ENCODE results near the gene CYP2R1. TPM values are rescaled to one million over a fixed set of nuclear protein-coding genes. Genes with fewer than 3 reads are reported as not detected.

CYP2R1 gene
- total and polyA plus RNA-seq, 2 of the 8 experiments (the other 6 are each of a cell fraction or from before 2014, with no cell fraction given): 8.3 to 12.9 TPM

DNA sequence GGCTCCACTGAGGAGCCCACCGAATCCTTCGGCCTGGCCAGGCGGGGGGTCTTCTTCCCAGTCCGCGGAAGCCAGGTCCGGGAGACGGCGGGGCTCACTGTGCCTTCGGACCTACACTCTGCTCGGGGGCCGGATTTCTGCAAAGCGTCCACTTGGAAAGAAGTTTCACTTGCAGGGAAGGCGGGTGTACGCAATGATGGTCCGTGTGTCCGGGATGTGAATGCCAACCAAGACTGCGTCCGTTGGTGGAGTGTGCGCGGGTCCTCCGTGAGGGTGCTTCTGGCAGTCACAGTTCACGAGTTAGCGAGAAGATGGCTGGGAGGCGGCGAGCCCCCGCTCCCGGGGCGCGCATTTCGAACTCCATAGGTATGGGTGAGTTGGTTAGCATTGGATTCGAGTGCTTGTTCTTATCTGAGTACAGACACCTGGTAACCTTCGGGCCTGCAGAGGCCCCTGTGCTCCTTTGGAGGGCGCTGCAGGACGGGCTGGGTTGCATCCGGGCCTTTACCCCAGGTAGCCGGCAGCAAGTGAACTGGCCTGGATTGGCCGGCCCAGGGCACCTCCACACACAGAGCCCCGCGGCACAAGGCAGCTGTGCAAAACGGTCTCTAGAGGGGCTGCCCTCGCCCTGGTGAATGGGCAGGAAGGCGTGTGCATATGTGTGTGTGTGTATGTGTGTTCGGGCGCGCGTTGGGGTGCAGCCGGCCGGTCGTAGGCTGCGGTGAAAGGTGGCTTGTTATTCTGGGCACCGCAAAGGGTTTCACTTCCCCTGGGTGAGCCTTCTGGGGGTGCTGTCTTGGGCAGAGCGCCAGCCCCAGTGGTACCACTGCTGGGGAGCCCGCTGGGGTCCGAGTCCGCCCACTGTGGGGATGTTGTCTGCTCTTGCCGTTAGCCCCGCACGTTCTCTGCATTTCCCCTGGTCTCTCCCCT, 13.3 kb upstream of the CYP2R1 start (continued):
- TF ChIP-seq TEAD4 (IDR thresholded peaks at IDR 0.05; ENCODE audit: low read depth, low read length) (no peak; the same call in 1 of the 2 replicates), CBX8 (IDR thresholded peaks at IDR 0.05; ENCODE audit: borderline replicate concordance, low read depth, low read length) (no peak), NRF1 (IDR thresholded peaks at IDR 0.05; ENCODE audit: low read depth, low read length) (no peak), ASH2L (IDR thresholded peaks at IDR 0.05; ENCODE audit: low read length) (peak; percentile 85), RFX5 (IDR thresholded peaks at IDR 0.05; ENCODE audit: borderline replicate concordance, low read depth, low read length) (no peak)
- TF ChIP-seq, protein P1, sequence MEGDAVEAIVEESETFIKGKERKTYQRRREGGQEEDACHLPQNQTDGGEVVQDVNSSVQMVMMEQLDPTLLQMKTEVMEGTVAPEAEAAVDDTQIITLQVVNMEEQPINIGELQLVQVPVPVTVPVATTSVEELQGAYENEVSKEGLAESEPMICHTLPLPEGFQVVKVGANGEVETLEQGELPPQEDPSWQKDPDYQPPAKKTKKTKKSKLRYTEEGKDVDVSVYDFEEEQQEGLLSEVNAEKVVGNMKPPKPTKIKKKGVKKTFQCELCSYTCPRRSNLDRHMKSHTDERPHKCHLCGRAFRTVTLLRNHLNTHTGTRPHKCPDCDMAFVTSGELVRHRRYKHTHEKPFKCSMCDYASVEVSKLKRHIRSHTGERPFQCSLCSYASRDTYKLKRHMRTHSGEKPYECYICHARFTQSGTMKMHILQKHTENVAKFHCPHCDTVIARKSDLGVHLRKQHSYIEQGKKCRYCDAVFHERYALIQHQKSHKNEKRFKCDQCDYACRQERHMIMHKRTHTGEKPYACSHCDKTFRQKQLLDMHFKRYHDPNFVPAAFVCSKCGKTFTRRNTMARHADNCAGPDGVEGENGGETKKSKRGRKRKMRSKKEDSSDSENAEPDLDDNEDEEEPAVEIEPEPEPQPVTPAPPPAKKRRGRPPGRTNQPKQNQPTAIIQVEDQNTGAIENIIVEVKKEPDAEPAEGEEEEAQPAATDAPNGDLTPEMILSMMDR (IDR thresholded peaks at IDR 0.05; ENCODE audit: control extremely low read depth in 1 of 3, insufficient read depth in 1 of 3, low read depth in 1 of 3, low read length in 3 of 3): peak; percentile 81 to 91 (median 88)
- TF ChIP-seq, protein P2, sequence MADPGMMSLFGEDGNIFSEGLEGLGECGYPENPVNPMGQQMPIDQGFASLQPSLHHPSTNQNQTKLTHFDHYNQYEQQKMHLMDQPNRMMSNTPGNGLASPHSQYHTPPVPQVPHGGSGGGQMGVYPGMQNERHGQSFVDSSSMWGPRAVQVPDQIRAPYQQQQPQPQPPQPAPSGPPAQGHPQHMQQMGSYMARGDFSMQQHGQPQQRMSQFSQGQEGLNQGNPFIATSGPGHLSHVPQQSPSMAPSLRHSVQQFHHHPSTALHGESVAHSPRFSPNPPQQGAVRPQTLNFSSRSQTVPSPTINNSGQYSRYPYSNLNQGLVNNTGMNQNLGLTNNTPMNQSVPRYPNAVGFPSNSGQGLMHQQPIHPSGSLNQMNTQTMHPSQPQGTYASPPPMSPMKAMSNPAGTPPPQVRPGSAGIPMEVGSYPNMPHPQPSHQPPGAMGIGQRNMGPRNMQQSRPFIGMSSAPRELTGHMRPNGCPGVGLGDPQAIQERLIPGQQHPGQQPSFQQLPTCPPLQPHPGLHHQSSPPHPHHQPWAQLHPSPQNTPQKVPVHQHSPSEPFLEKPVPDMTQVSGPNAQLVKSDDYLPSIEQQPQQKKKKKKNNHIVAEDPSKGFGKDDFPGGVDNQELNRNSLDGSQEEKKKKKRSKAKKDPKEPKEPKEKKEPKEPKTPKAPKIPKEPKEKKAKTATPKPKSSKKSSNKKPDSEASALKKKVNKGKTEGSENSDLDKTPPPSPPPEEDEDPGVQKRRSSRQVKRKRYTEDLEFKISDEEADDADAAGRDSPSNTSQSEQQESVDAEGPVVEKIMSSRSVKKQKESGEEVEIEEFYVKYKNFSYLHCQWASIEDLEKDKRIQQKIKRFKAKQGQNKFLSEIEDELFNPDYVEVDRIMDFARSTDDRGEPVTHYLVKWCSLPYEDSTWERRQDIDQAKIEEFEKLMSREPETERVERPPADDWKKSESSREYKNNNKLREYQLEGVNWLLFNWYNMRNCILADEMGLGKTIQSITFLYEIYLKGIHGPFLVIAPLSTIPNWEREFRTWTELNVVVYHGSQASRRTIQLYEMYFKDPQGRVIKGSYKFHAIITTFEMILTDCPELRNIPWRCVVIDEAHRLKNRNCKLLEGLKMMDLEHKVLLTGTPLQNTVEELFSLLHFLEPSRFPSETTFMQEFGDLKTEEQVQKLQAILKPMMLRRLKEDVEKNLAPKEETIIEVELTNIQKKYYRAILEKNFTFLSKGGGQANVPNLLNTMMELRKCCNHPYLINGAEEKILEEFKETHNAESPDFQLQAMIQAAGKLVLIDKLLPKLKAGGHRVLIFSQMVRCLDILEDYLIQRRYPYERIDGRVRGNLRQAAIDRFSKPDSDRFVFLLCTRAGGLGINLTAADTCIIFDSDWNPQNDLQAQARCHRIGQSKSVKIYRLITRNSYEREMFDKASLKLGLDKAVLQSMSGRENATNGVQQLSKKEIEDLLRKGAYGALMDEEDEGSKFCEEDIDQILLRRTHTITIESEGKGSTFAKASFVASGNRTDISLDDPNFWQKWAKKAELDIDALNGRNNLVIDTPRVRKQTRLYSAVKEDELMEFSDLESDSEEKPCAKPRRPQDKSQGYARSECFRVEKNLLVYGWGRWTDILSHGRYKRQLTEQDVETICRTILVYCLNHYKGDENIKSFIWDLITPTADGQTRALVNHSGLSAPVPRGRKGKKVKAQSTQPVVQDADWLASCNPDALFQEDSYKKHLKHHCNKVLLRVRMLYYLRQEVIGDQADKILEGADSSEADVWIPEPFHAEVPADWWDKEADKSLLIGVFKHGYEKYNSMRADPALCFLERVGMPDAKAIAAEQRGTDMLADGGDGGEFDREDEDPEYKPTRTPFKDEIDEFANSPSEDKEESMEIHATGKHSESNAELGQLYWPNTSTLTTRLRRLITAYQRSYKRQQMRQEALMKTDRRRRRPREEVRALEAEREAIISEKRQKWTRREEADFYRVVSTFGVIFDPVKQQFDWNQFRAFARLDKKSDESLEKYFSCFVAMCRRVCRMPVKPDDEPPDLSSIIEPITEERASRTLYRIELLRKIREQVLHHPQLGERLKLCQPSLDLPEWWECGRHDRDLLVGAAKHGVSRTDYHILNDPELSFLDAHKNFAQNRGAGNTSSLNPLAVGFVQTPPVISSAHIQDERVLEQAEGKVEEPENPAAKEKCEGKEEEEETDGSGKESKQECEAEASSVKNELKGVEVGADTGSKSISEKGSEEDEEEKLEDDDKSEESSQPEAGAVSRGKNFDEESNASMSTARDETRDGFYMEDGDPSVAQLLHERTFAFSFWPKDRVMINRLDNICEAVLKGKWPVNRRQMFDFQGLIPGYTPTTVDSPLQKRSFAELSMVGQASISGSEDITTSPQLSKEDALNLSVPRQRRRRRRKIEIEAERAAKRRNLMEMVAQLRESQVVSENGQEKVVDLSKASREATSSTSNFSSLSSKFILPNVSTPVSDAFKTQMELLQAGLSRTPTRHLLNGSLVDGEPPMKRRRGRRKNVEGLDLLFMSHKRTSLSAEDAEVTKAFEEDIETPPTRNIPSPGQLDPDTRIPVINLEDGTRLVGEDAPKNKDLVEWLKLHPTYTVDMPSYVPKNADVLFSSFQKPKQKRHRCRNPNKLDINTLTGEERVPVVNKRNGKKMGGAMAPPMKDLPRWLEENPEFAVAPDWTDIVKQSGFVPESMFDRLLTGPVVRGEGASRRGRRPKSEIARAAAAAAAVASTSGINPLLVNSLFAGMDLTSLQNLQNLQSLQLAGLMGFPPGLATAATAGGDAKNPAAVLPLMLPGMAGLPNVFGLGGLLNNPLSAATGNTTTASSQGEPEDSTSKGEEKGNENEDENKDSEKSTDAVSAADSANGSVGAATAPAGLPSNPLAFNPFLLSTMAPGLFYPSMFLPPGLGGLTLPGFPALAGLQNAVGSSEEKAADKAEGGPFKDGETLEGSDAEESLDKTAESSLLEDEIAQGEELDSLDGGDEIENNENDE (IDR thresholded peaks at IDR 0.05; ENCODE audit: insufficient replicate concordance, low read length): no peak
